Caco-2 (cell line): ENCODE results near the gene GNAI1. TPM values are rescaled to one million over a fixed set of nuclear protein-coding genes. Genes with fewer than 3 reads are reported as not detected.

Experiments used
- BruUV-seq: library from RNA; stranded (reverse); fragments of 400-500 nt; replicated peaks from 2 replicates; lab custom pipeline; 2021; lab: Mats Ljungman, UMichigan
- CTCF ChIA-PET: fragments of 300-600 bp; sonication (Branson Sonifier 250); formaldehyde crosslinking; loops from one replicate; lab custom pipeline; 2022; ENCODE audit warnings: antibody characterized with exemption; lab: Charles Lee
- POLR2A ChIA-PET: fragments of 300-600 bp; sonication (Branson Sonifier 250); formaldehyde crosslinking; loops from one replicate; lab custom pipeline; 2022; ENCODE audit warnings: antibody characterized with exemption; lab: Charles Lee
- DNase-seq, 2 experiments: peaks; one replicate each; pipeline versions ENCODE4 v3.0.0 to v3.0.0-alpha.2; 2020 to 2022
- H3K27me3 ChIP-seq: replicated peaks from 2 replicates; pipeline ENCODE4 v1.6.0; 2011; ENCODE audit warnings: low read length; ENCODE audit not compliant: control insufficient read depth, insufficient read depth
- H3K36me3 ChIP-seq: 2 replicates; pipeline ENCODE4 v1.5.1; 2011; ENCODE audit warnings: low read length; ENCODE audit not compliant: control insufficient read depth, insufficient read depth
- H3K4me1 ChIP-seq: fragments of 250-450 bp; sonication (Bioruptor Pico); 2 replicates; pipeline ENCODE4 v1.5.1; 2020; ENCODE audit warnings: mild to moderate bottlenecking
- H3K4me3 ChIP-seq: 2 replicates; pipeline ENCODE4 v1.5.1; 2011; ENCODE audit warnings: low read depth, mild to moderate bottlenecking, control low read depth, low read length
- H3K9me3 ChIP-seq: fragments of 250-450 bp; sonication (Bioruptor Pico); 2 replicates; pipeline ENCODE4 v1.5.1; 2020; ENCODE audit warnings: mild to moderate bottlenecking, moderate library complexity
- H3K27ac Mint-ChIP-seq: one replicate; pipeline ENCODE4 v1.8.0; 2022; ENCODE audit warnings: mixed read lengths; ENCODE audit not compliant: unreplicated experiment
- H3K27me3 Mint-ChIP-seq: one replicate; pipeline ENCODE4 v1.8.0; 2022; ENCODE audit warnings: mixed read lengths; ENCODE audit not compliant: insufficient read depth, unreplicated experiment
- H3K36me3 Mint-ChIP-seq: one replicate; pipeline ENCODE4 v1.8.0; 2022; ENCODE audit warnings: mild to moderate bottlenecking, mixed read lengths; ENCODE audit not compliant: insufficient read depth, unreplicated experiment
- H3K4me1 Mint-ChIP-seq: one replicate; pipeline ENCODE4 v1.8.0; 2022; ENCODE audit warnings: low read depth, mixed read lengths; ENCODE audit not compliant: unreplicated experiment
- H3K4me3 Mint-ChIP-seq: one replicate; pipeline ENCODE4 v1.8.0; 2022; ENCODE audit warnings: mild to moderate bottlenecking, moderate library complexity, mixed read lengths; ENCODE audit not compliant: unreplicated experiment
- H3K9me3 Mint-ChIP-seq: one replicate; pipeline ENCODE4 v1.8.0; 2022; ENCODE audit warnings: mixed read lengths; ENCODE audit not compliant: unreplicated experiment
- intact Hi-C: fragments of 100-400 bp; cut with micrococcal nuclease; formaldehyde crosslinking; loops from one replicate; pipeline ENCODE4 v1.10.0; 2022; ENCODE audit not compliant: unreplicated experiment
- total RNA-seq: library from RNA; stranded (reverse); gene quantifications from 2 replicates; pipeline ENCODE4 v1.2.3, GENCODE V29; 2022
- TF ChIP-seq, protein P1 (sequence below), 2 experiments: fragments of 200-600 bp in 1 of 2; IDR thresholded peaks; 1 replicate in 1 of 2; 2 replicates in 1 of 2; pipeline versions ENCODE4 v1.5.1 to v1.8.0; 2011 to 2022; ENCODE audit warnings: antibody characterized with exemption in 1 of 2, control low read depth in 1 of 2, inconsistent platforms in 1 of 2, low read depth in 1 of 2, low read length in 1 of 2, mild to moderate bottlenecking in 1 of 2, moderate library complexity in 1 of 2; ENCODE audit not compliant: insufficient read depth in 1 of 2, severe bottlenecking in 1 of 2, unreplicated experiment in 1 of 2

Gene GNAI1
- total RNA-seq, 1 experiment from 2014 or later: 2.1 TPM

GRCh38 chr7:80225361-80225760, 90.7 kb downstream of the GNAI1 start:
- ChIA-PET CTCF (no interaction called here), POLR2A (no interaction called here)
- Mint-ChIP-seq H3K27ac (no peak overlapping the region), H3K27me3 (peaks cover 3% of the 10 kb centered on the region), H3K9me3 (no peaks in the 10 kb centered on the region), H3K4me3 (no peak overlapping the region), H3K36me3 (no peaks in the 10 kb centered on the region), H3K4me1 (no peaks in the 10 kb centered on the region)
- intact Hi-C loops: no loop called here
- Histone ChIP-seq H3K4me3 (no peak overlapping the region), H3K9me3 (no peaks in the 10 kb centered on the region), H3K4me1 (no peaks in the 10 kb centered on the region), H3K36me3 (no peaks in the 10 kb centered on the region), H3K27me3 (no peaks in the 10 kb centered on the region)
- no peak for DNase-seq
- TF ChIP-seq, protein P1, sequence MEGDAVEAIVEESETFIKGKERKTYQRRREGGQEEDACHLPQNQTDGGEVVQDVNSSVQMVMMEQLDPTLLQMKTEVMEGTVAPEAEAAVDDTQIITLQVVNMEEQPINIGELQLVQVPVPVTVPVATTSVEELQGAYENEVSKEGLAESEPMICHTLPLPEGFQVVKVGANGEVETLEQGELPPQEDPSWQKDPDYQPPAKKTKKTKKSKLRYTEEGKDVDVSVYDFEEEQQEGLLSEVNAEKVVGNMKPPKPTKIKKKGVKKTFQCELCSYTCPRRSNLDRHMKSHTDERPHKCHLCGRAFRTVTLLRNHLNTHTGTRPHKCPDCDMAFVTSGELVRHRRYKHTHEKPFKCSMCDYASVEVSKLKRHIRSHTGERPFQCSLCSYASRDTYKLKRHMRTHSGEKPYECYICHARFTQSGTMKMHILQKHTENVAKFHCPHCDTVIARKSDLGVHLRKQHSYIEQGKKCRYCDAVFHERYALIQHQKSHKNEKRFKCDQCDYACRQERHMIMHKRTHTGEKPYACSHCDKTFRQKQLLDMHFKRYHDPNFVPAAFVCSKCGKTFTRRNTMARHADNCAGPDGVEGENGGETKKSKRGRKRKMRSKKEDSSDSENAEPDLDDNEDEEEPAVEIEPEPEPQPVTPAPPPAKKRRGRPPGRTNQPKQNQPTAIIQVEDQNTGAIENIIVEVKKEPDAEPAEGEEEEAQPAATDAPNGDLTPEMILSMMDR (IDR thresholded peaks at IDR 0.05; ENCODE audit: insufficient read depth in 1 of 2, low read depth in 1 of 2, low read length in 1 of 2, severe bottlenecking in 1 of 2, unreplicated experiment in 1 of 2): no peak
- no TSS peak for BruUV-seq

DNA sequence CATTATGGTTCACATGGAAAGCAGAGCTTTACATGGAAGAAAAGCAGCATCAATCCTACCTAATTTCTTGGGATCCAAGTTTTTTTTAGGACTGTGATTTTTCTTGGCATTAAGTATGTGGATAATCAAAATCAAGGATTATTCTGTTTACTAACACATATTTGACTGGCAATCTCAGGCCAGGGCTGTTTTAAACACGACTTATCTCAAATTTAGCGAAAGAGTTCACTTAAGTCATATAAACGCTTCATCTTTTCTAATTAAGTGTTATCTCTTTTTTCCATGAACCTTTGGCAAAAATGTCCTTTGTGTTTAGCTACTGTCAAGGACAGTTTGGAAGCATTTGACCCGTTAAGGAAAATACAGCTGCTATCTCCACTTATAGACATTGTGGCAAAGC, 92.0 kb downstream of the GNAI1 start:
- peaks cover 3% of the 10 kb centered on the region for H3K27me3 Mint-ChIP-seq
- H3K9me3 Mint-ChIP-seq: no peaks in the 10 kb centered on the region
- H3K4me3 Mint-ChIP-seq: no peak overlapping the region
- BruUV-seq: no TSS peak
- ChIA-PET POLR2A (no interaction called here), CTCF (no interaction called here)
- H3K4me1 Mint-ChIP-seq: no peaks in the 10 kb centered on the region
- H3K27ac Mint-ChIP-seq: no peak overlapping the region
- DNase-seq: no peak
- H3K36me3 ChIP-seq: no peaks in the 10 kb centered on the region
- no peaks in the 10 kb centered on the region for H3K9me3 ChIP-seq
- H3K4me3 ChIP-seq: no peak overlapping the region
- no peaks in the 10 kb centered on the region for H3K36me3 Mint-ChIP-seq
- intact Hi-C loops: no loop called here
- TF ChIP-seq, protein P1 (IDR thresholded peaks at IDR 0.05; ENCODE audit: insufficient read depth in 1 of 2, low read depth in 1 of 2, low read length in 1 of 2, severe bottlenecking in 1 of 2, unreplicated experiment in 1 of 2): no peak
- H3K27me3 ChIP-seq: no peaks in the 10 kb centered on the region
- H3K4me1 ChIP-seq: no peaks in the 10 kb centered on the region

DNA sequence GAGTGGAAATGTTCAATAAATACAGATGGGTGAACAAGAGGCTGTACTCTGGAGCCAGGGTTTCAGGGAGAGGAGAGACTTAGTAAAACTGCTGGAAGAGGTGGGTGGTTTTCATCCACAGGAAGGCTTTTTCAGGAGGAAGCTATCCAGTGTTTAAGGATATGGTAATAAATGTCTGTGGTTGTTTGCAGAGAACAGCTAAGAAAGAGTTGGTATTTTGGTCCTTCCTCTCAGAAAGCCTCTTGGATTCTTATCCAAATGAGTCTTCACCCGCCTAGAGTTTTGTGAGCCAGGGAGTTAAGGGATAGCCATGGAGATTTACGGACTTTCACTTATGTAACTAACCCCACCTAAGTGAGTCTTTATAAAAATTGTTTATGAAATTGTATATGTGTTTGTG, 95.7 kb downstream of the GNAI1 start:
- H3K36me3 ChIP-seq: no peaks in the 10 kb centered on the region
- no peaks in the 10 kb centered on the region for H3K9me3 ChIP-seq
- CTCF ChIA-PET: no interaction called here
- POLR2A ChIA-PET: no interaction called here
- TF ChIP-seq, protein P1 (IDR thresholded peaks at IDR 0.05; ENCODE audit: insufficient read depth in 1 of 2, low read depth in 1 of 2, low read length in 1 of 2, severe bottlenecking in 1 of 2, unreplicated experiment in 1 of 2): no peak
- BruUV-seq: no TSS peak
- H3K4me3 ChIP-seq: no peak overlapping the region
- DNase-seq: no peak
- Mint-ChIP-seq H3K9me3 (no peaks in the 10 kb centered on the region), H3K27ac (no peak overlapping the region), H3K27me3 (peaks cover 3% of the 10 kb centered on the region), H3K4me1 (no peaks in the 10 kb centered on the region), H3K36me3 (no peaks in the 10 kb centered on the region), H3K4me3 (no peak overlapping the region)
- intact Hi-C loops: no loop called here
- no peaks in the 10 kb centered on the region for H3K4me1 ChIP-seq
- no peaks in the 10 kb centered on the region for H3K27me3 ChIP-seq
